Inflammatory macrophage (primary cell): ENCODE results near the gene ANKH.
A peak's percentile ranks its signal among the peaks of the same experiment; 100 is the strongest.

ENCODE experiments used
- DNase-seq, 2 donors: peaks; one replicate each; pipeline ENCODE4 v3.0.0-alpha.2; 2020 to 2022

Gene ANKH

GRCh38 chr5:14710313-14710994, 161.1 kb downstream of the ANKH start:
- DNase-seq = no peak

DNA sequence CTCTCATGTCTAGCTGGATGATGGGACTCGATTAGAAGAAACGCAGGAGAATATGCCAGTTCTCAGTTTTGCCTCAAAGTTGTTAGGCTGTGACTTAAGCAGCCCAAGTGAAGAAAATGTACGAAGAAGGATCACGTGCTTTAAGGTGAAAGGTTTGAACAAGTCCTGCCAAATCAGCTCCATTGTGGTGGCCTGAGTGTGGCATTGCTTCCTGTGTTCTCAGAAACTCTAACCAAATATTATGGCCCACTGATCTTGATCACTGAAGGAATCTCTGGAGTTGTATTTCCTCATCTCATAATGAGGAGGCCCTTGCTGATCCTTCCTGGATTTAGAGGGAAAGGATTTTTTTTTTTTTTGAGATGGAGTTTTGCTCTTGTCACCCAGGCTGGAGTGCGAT, 163.0 kb downstream of the ANKH start:
- DNase-seq = no peak

GRCh38 chr5:14707811-14708390, 163.7 kb downstream of the ANKH start:
- DNase-seq = no peak

GRCh38 chr5:14706615-14707021, 165.0 kb downstream of the ANKH start:
- peak; percentile 56 to 59 for DNase-seq

DNA sequence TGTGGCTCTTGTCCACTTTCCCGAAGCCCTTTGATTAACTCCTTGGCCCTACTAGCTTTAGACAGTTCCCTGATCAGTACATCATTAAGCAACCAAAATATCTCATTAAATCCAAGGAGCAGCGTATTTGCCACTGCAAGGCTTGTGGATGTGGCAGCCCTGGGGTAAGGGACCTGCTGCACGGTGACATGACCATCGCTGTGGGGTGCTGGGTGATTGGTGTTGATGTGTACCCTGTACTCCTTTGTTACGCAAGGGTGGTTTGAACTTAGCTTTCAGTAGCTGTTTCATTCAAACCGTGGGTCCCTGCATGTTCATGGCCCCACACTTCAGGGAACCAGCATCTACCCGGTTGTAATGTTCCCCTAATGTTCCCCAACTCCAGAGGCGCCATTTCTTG, 166.0 kb downstream of the ANKH start:
- DNase-seq = no peak

GRCh38 chr5:14702238-14702839, 169.2 kb downstream of the ANKH start:
- DNase-seq = no peak

GRCh38 chr5:14701556-14701955, 170.0 kb downstream of the ANKH start:
- DNase-seq = no peak

GRCh38 chr5:14700478-14701436, 170.8 kb downstream of the ANKH start:
- peak; percentile 65 to 75 for DNase-seq

GRCh38 chr5:14699807-14700400, 171.7 kb downstream of the ANKH start:
- DNase-seq = no peak

GRCh38 chr5:14699159-14699558, 172.4 kb downstream of the ANKH start:
- DNase-seq = no peak

DNA sequence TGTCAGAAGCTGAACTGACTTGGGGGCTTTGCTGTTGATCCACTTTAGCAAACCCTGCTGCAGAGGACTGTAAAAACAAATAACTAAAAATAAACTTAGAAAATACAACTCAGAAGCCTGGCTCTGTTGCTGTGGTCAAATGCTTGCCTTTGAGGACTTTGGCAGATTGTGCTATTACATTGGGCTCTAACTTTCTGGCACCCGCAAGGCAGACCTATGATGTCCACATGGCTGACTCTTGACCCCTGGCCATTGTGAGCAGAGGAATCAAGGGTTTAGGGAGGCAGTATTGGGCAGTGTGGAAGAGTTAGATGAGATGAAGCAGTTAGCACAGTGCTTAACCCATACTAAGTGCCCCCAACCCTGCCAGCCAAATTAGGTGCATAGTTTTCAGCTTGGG, 173.1 kb downstream of the ANKH start:
- DNase-seq = no peak

DNA sequence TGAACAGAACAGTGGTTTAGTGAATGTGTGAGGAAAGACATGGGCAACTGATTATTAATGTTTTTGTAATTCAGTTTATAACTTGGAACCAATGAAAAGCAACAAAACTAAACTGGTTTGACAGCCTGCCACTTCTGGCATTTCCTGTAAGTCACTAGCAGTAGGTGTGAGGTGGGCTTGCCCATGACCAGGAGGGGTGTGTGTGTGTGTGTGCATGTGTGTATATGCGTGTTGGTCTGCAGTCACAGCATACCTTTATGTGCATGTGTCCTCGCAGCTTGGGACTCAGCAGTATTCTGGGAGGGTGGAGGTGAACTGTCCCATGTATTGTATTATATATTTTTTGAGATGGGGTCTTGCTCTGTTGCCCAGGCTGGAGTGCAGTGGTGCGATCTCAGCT, 174.7 kb downstream of the ANKH start:
- no peak for DNase-seq

DNA sequence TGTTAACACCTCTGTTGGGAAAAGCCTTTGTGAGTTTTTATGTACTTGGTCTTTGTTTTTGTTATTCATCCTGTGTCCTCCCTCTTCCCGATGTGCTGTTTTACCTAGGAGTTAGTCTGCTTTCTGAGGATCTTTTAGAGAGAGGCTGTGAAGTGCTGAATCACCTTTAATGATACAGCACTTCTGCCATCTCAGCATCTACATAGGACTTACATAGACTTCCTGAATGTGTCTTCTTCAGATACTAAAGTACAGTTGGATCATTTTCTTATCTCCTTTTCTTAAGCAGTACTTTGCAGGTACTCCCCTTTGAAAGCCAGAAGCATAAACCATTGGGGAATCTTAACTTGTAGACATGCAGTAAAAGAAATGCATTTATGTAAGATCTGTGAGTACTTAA, 175.5 kb downstream of the ANKH start:
- DNase-seq = no peak

- no peak for DNase-seq
Measured at GRCh38 chr5:14695152-14695551, 176.4 kb downstream of the ANKH start.

DNA sequence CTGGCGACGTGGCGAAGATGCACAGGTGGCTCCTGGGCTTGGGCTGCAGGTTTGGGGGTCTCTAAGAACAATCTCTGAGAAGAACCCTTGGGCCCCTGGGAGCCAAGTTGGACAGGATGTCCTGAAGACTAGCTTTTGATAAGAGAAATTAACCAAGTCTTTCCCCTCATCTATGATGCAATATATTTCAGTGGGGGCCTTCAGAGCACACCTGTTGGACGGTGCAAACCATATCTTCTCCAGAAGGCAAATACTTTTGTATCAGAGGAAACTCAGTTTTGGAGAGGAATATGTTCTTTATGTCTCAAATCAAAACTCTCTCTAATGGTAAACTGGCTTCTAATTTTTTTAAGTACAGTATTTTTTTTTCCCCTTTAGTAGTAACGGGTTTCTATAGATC, 178.5 kb downstream of the ANKH start:
- DNase-seq = no peak

DNA sequence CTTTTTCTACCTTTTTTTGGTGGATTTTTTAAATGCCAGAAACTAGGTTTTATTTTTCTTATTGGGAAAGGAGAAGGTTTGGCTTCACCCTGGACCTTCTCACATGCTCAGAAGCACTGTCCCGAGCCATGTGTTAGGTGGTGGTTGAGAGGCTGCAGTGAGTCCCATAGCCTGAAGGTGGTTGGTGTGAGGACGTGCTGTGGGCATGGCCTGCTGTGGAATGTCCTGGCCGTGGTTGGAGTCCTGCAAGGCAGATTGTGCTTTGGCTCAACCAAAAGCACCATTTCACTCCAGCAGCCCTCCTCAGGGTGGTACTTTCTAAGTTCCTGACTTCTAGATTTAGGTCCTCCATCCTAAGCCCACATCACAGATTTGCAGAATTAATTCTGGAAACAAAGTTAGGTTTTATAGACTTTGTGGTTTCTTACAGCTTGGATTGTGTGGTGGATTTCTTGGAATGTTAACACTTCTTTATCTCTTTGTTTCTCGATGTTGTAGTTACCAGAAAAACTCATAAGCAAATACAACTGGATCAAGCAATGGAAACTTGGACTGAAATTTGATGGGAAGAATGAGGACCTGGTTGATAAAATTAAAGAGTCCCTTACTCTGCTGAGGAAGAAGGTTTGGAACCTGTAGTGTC, 184.4 kb downstream of the ANKH start:
- DNase-seq = no peak

- DNase-seq = no peak
Measured at GRCh38 chr5:14686517-14686916, 185.1 kb downstream of the ANKH start.

DNA sequence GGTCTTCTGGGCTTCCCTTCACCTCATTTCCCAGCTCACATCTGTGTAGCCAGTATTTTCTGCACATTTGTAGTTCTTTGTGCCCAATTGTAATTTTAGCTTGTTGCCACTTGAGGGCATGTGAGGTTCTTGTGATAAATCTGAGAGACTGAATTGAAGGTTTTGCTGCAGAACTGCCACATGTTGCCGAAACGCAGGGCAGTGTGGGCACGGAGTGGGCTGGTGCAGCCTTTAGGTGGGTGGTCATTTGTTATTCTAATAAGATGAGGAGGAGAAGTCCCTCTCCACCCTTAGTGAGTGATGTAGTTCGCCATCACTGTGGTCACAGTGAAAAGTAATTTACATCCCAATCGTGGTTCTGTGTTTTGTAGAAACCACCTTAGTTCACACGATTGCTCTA, 185.8 kb downstream of the ANKH start:
- DNase-seq = peak; percentile 60 to 75

- DNase-seq = no peak
Measured at GRCh38 chr5:14684757-14685156, 186.8 kb downstream of the ANKH start.

GRCh38 chr5:14683906-14684455, 187.6 kb downstream of the ANKH start:
- DNase-seq = no peak

DNA sequence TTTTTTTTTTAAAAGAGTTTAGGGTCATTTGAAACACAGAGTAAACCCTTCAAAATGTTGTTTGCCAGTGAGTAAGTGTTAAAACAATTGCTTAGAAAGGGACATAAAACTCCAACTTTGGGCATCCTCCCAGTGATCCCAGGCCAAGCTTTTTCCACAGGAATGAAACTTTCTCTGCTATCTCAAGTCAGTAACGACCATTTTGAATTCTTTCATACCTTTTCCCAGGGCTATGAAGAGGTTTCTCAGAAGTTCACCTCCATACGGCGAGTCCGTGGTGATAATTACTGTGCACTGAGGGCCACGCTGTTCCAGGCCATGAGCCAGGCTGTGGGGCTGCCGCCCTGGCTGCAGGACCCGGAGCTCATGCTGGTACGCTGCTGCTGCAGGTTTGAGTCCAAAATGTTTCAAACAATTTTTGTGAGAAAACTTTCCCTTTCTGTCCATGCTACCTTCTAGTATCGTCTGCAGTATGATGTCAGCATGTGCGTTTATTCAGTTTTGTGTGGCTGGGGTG, 190.3 kb downstream of the ANKH start:
- no peak for DNase-seq

DNA sequence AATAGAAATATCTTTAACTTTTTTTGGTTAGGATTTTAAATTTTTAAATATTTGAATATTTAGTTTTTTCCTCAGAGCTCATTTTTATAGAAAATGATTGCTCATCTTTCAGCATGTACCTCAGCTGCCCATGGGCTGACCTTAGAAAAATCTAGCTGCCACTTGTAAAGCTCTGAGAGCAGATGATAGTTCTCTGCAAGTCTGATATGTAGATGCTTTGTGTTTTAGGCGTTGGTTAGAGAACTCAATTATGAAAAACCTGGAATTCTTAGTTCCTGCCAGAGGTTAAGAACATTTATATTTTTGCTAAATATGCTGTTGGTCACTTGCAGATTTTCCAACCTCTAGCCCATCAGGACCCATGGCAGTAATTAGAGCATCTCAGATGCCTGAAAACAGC, 192.0 kb downstream of the ANKH start:
- DNase-seq = no peak
